Smooth muscle cell of the brain vasculature (primary cell): ENCODE measurements around the gene ST6GALNAC3.
A peak's percentile ranks its signal among the peaks of the same experiment; 100 is the strongest.

Experiments used
- DNase-seq: peaks from one replicate; pipeline ENCODE4 v3.0.0-alpha.2; 2012; ENCODE audit warnings: low read depth, low spot score

ST6GALNAC3 gene

DNA sequence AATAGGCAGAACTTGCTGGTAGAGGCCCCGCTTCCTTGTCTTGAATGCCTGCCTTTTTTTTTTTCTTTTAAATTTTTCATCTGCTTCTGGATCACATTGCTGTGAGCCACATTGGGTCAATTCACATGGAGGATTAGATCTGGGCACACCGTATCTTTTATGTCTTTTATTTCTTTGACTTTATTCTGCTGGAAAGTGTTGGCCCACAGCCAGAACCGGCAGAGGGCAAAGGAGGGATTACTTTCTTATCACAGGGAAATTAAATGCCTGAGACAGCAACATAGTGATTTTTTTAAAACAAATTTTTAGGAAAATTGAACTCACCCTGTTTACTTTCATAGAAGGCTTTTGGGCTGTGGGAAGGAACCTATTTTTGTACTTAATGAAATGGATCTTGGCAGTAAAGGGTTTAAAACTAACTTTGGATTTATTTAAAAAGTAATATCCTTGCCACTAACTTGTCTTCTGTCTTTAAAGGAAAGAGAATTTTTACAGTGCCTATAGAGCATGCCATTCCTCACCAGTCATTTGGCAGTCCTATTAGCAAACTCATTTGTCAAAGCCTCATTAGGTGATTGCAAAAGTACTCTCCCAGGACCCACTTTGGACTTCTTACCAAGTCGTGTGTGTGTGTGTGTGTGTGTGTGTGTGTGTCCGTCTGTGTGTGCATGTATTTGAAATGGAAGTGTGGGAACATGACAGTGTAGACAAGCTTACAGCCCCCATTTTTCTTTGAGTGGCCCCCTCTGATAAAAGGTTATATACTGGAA is 68.4 kb downstream of the ST6GALNAC3 start:
- DNase-seq: no peak

DNA sequence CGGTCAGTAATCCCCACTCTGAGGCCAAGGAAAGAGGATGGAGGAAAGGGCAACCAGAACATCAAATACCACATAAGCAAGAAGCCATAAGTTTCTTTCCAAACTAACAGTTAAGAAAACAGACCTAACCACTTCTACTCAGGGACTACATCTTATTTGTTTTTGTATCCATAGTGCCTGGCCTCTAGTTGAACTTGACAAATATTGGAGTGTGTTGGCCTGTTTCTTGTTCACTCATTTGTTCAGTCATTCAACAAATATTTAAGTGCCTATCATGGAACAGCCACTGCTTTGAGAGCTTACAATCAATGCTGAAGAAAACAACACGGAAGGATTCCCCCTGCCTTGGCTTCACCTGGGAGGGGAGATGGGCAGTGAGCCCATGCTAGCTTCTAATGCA is 69.7 kb downstream of the ST6GALNAC3 start:
- no peak for DNase-seq

DNA sequence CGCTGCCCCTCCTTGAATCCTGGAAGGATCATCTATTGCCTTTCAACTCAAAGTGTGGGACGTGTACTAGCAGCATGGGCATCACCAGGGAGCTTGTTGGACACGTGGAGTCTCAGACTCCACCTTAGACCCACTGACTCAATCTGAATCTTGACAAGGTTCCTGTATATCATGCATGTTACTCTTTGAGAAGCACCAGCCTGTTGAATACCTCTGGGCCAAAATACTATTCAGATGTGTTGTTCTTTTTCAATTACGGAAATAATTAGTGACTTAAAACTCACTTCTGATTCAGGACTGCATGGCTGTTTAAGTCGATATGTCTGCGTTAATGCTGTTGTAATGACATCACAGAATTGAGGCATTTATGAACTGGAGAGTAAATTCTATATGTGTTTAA is 70.8 kb downstream of the ST6GALNAC3 start:
- DNase-seq: no peak

DNA sequence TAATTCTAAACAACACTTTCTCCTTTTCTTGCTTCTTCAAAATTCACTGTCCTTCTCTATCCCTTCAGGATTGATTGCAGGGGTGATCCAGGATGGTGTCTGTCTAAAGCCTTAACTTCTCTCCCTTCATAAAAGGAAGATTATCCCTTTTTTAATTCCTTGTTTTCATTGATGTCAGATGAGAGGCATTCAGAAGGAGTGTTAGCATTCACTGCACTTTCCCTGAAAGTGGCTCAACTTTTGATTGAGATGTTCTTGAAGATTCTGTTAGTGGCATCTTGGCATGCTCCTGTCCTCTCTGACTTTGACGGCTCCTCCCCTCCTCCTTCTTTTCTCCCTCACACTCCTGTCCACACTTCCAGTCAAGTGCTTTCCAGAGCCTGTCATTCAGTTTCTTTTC is 71.6 kb downstream of the ST6GALNAC3 start:
- no peak for DNase-seq

DNA sequence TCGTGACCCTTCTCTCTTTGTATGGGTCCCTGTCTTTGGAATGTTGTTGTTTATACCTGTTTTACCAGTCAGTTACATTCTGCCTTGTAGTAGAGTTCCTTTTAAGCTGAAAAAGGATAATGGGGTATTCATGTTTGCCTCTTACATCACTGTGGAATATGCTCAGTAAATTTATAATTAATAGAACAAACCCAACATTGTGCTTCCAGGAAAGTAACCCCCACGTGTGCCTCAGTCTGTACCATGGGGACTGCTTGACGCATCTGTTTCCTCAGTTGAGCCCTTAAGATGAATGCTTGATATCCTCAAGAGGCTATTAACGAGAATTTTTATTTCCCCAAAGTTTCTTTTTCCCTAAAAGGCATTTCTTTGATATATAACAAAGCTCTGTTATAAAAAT is 73.4 kb downstream of the ST6GALNAC3 start:
- DNase-seq: no peak

DNA sequence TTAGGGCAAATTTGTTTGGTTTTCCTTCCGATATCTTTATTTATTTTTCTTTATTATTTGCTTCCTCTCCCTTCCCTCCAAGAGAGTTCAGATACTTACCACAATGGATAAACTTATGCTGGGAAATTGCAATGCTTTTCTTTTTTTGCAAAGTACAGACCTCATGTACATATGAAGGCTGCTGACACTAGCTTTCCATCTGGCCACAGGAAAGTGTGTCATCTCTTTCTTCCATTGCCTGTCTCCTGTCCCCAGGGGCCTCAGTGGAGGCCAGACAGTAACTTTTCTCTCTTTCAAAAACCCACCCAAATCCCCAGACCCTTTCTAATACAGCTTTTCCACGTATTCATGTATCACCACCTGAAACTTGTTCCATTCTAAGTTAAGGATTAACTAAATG is 73.9 kb downstream of the ST6GALNAC3 start:
- no peak for DNase-seq

DNA sequence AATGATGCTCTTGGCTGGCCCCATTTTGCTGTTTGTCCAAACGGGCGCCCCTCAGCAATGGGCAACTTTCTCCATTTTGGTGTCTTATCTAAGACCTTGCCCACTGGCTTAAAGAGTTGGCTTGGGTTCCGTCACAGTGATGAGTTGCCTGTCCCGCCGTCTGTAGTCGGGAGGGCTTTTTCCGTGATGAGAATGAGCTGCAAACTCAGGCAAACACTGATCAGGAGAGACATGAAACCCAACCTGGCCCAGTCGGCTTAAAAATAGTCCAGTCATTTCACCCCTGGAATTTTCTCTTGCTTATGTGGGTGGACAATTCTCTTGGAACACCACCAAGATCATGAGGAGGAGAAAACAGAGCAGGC is 79.3 kb downstream of the ST6GALNAC3 start:
- DNase-seq: no peak

DNA sequence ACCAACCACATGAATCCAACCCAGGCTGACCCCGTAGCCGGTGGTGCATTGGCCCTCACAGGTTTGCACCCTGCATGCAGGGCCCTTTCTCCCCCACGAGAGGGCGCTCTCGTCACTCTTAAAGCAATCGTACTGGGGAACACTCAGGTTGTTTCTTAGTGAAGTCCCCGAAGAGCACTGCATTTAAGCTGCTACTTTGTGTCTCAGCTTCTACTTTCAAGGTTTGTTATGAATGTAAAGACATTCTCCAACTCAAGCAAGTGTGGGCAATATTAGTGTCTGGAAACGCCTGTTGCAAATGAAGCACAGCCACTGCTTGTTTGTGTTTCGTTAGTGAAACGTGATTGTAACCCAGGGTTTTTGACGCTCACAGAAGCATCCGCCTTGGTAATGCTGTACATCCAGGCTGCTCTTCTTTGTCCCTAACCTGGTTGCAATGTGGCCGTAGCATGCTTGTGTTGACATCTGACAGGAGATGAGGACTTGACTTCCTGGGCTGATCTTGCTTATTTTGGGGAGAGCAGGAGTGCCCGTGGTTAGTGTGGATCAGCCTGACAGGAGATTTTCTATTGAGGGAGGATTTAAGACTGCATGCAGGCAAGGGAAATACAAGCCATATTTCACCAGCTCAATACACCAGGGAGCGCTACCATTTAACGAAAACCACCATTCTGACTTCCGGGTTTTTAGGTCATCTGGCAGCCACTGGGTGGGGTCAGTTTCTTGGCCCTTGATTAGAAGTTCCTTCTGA is 79.8 kb downstream of the ST6GALNAC3 start:
- peak; percentile 49 for DNase-seq

DNA sequence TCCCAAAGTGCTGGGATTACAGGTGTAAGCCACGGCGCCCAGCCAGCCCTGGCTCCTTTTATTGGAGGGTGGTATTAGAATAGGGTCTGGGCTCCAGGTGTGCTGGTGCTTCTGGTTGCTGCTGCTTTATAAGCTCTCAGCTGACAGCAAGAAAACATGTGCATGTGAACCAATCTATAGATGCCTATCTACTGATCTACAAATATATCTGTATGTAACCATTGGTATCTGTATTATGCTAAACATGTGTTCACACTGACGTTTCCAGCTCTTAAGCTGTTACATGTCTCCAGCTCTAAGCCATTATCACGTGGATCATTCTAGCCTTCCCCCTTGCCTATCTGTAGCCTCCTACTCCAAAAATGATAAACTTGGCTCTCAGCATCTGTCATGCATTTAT is 82.4 kb downstream of the ST6GALNAC3 start:
- DNase-seq: no peak

DNA sequence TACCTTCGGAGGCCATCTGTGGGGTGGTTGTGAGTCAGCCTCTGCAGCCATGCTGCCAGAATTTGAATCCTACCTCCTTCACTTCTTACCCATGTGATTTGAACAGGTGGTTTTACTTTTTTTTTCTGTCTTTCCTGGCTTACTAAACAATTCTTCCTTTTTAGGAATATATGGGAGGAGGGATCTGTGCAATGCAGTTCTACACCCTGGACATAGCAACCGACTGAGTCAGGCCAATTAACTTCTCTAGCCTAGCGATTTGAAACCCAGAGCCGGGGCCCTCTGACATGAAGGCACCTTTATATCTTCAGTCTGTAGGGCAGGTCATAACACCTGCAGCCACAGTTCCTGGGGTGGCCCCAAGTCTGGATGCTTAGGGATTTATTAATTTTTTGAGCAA is 83.6 kb downstream of the ST6GALNAC3 start:
- DNase-seq: no peak

DNA sequence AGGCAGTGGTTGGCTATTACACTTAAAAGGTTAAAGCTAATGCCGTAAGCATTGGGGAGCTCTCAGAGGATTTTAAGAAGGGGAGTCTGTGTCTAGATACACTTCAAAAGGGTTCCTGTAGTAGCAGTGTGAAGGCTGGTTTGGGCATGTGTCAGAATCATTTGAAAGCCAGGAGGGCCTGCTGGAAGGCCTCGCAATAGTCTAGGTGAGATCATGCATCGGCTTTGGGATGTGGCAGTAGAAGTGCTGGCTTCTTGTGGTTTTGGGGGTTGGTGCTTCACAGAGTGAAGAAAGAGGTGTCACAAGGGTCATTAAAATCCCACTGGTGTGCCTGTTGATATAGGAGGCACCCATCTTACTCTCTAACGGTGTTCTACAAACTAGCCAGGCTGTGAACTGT is 85.7 kb downstream of the ST6GALNAC3 start:
- DNase-seq: no peak

DNA sequence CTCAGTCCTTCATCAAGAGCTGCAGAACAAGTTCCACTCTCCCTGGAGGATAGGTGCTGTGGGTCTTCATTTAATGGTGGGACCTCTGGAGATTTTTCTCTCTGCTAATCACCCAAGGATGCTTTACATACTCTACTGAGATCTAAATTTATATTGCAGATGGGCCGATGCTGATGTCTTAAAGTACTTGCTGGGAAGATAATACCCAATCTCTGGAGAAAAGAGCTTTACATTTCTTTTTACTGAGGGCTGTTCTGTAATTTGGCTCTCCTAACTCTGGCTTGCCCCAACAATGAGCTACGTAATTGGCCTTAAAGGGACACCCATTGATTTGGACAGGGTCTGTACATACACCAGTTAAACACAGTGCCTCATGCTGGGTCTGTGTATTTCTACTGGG is 86.9 kb downstream of the ST6GALNAC3 start:
- DNase-seq: no peak

DNA sequence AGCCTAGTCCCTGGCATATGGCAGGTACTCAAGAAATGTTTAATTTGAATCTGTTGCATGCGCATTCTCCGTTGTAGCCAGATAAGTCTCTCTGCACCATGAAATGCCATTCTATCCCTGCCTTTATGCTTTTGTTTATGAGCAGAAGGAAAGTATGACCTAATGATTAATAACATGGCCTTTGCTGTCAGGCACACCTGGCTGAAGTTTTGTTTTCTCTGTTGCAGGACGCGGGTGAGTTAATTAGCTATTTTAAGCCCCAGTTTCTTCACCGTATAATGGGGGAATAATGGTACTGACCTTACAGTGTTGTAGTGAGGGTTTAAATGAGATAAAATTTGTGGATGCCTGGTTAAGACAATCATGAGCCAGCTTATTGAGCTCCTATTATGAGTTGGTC is 87.7 kb downstream of the ST6GALNAC3 start:
- DNase-seq: no peak

DNA sequence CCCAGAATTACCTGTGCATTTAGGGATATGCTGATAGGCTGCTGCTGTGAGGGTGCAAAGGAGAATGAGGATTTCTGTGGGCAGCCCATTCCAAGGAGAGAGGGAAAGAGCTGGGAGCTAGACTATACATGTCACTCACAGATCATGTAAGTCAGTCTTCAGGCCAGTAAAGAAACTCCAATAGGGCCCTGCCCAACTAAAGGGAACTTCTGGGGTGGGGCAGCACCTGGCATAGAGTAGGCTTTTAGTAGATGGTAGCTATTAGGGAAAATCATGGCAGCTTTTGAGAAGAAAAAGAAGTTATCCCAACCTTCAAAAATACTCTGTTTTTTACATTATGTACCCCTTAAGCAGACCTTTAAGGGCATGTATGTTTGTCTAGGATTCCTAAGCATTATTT is 89.6 kb downstream of the ST6GALNAC3 start:
- DNase-seq: no peak

DNA sequence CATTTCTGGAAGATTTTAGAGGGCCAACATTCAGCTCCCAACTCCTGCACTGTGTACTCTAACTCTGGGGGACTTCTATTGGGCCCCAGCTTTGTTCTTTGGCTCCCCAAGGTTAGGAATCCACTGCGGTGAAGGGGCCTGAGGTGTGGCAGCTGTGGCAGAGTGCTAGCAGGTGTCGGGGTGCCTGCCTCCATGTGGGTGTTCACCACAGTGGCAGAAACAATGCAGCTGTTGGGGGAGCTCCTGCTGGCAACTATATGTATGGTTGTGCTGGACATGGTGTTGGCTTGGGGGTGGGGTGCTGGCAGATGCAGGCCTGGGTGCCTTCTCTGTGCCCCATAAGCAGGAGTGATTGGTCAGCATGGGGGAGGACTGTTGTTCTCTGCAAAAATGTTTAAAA is 95.5 kb downstream of the ST6GALNAC3 start:
- no peak for DNase-seq

DNA sequence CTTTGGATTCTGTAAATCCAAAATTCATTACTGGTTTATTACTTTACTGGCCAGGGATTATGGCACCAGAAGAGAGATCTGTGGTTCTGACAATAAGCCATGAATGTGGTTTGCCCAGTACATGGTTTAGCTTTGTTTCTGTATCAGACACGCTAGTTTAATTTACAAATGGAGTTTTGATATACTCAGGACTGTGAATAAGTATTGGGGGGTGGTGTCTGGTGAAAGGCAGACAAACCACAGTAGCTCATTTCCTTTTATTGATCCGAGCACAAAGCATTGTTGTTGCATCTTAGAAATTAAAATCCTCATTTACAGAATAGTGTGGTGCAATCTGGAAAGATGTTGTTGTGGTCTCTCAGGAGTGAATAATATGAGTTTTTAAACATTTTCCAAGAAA is 96.0 kb downstream of the ST6GALNAC3 start:
- no peak for DNase-seq

DNA sequence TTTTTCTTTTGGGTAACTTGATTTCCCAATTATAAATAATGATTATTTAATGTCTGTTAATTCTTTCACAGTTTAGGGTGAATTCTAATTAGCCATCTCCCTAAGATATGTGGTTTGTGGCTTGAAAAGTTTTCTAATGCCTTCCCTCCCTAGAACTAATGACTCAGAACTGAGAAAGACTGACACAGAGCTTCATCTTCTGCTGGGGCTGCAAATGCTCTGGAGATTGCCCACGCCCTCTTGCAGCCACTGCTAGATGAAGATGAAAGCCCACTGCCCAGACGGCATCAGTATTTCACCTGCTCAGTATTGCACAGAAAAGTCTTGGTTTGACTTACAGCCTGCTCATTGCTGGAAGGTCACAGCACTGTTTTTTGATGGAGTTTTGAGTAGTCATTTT is 101.5 kb downstream of the ST6GALNAC3 start:
- DNase-seq: no peak

DNA sequence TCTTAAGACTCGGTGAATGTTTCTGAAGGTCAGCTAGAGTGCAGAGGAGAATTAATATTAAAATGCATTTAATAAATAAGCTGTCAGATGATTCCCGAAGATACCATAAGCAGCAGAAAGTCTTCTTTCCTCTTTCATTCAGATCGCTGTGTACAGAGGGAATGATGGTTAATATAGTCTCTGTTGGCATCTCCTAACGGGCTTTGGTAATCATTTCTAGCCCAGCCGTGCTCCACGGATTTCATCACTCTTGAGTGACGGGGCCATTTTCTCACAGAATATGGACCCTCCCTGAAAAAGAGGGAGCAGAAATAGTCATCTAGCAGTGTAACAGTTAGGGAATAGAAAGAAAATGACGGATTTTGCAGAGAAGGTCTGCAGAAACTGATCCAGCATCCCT is 103.1 kb downstream of the ST6GALNAC3 start:
- DNase-seq: no peak

DNA sequence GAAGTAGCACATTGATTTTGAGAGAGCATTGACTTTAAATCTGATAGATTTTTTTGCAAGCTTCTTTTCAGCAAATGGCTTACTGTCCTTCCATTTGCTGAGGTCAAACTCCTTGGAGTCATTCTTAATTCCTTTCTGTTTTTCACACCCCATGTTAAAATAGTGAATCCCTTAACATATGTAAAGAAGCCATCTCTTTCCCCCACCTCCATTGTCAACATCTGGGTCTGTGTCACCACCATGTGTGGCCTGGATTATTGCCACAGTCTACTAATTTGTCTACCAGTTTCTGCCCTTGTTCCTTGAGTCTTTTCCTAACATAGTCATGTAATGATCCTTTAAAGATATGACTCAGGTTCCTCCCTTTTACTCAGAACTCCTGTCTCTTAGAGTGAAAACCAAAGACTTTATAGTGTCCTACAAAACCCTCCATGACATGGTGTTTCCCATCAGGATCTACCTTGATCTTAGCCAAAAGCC is 104.7 kb downstream of the ST6GALNAC3 start:
- no peak for DNase-seq

DNA sequence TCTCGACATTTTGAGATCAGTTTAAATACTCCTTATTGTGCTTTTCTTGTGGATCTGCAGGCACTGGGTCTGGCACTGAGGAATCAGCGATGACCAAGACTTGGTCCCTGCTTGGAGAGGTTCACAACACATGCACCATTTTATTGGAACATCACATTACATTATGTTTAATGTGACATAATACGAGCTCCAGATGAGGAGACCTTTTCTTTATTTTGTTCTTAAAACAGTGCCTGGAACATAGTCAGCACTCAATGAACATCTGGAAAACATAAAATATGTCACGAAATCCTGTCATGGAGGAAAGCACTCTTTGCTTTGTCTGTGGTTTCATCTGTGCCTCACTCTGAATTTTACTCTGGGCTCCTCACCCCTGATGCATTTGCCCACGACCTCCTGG is 110.7 kb downstream of the ST6GALNAC3 start:
- DNase-seq: no peak

DNA sequence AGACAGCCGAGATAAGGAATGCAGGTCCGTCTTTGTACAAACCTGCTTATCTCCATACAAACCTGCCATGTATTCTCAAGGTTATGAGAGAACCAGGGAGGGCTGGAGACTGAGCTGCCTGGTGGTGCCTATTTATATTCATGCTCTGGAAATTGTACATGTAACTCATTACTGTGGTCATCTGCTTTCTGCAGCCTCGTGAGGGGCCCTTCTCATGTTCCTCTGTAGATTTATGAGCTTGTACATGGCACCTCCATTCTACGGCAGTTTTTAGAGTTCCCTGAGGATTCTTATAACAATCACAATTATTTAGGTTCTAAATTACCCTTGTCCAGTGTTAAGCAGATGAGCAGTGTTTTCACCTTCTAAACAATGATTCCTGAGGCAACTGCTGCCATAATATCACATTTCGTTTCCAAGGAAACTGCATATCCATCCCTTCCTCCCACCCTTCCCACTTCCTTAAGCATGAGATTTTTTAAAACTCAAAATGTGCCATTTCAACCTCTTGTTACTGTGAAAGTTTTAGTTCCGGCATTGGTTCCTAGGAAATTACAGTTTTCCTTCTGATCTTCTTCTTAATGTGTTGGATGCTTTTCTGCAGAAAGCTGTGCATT is 112.1 kb downstream of the ST6GALNAC3 start:
- no peak for DNase-seq

DNA sequence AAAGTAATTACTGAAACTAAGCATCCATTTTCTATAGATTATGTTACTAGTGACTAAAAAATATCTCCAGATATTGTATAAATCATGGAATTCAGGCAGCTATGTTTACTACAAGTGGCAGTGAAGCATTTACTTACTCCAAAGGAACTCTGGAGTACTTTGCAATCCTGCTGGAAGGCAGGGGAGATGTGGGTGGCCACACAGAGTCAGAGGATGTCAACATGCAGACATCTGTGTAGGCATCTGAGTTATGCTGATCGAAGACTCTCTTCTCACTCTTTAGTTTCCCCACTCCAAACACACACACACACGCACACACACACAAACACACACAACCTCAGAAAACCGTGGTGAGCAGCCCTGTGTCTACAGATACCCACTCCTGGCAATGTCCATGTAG is 112.9 kb downstream of the ST6GALNAC3 start:
- DNase-seq: no peak

DNA sequence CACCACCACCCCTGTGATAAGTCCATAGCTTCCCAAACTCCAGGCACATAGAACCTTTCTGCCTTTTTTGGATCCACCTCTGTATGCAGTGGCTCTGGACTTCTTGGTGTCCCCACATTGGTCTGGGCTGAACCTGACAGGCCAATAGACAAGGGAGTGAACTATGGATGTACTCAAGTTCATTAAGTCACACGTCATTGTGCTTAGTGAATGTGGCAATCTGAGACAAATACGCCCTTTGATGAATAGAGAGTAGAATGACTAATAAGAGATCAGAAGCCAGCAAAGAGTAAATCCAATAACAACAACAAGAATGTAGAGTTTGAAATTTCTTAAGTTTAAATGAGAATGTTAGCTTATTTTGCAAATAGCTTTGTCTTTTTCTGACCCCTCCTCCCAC is 114.8 kb downstream of the ST6GALNAC3 start:
- DNase-seq: no peak
